Stimulated activated CD8-positive, alpha-beta memory T cell treated with anti-CD3 and anti-CD28 coated beads, Interleukin-15, amount 100 ng/mL, for 24 hours (primary cell): ENCODE results near the gene BIRC6.

Source experiments
- DNase-seq: peaks from one replicate; pipeline ENCODE4 v3.0.0-alpha.2; 2020; ENCODE audit warnings: low read depth

Gene BIRC6

GRCh38 chr2:32372519-32373182 lies 15.8 kb downstream of the BIRC6 start:
- DNase-seq: no peak

GRCh38 chr2:32375228-32375892 lies 18.5 kb downstream of the BIRC6 start:
- no peak for DNase-seq

- no peak for DNase-seq
These were observed 19.9 kb downstream of the BIRC6 start for GRCh38 chr2:32376756-32377155.

GRCh38 chr2:32377928-32378327 lies 21.1 kb downstream of the BIRC6 start:
- no peak for DNase-seq

GRCh38 chr2:32379352-32379751 lies 22.5 kb downstream of the BIRC6 start:
- DNase-seq: no peak

GRCh38 chr2:32383858-32384257 lies 27.0 kb downstream of the BIRC6 start:
- no peak for DNase-seq

- DNase-seq: no peak
These were observed 27.7 kb downstream of the BIRC6 start for GRCh38 chr2:32384529-32384928.

DNA sequence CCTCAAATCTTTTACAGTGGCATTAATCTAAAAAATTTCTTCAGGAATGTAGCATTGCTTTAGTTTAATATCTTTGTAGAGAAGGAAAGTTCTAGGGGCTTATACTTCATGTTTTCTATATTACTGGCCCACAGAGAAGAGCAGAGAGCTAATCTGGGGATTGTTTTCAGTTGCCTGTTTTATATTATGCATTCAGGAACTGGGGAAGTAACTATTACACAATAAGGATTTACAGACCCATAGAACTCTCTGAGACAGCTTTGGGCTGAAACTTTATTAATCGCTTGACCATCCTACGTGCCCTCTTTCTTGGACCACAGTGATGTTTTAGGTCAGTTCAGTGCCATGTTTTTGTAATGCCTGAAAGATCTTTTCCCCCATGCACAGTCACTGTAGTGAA lies 29.9 kb downstream of the BIRC6 start:
- no peak for DNase-seq

- no peak for DNase-seq
These were observed 42.4 kb downstream of the BIRC6 start for GRCh38 chr2:32399221-32399620.

DNA sequence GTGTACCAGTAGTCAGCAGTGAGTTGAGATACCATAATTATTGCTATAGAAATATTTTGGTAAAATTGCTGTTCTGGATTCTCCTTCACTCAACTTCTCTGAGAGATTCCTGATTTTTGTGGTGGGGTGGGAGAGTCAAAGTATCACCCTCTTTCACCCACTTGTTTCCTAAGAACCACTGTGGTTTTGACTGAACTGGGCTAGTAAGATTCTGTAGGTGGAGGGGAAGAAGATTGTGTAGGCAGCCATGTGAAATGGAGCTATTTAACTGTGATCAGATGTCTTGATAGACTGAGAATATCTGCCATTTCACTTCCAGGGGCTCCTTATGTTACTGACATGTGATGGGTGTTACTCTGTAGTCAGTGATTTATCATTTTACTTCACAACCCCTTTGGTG lies 45.3 kb downstream of the BIRC6 start:
- no peak for DNase-seq

- DNase-seq: no peak
These were observed 47.0 kb downstream of the BIRC6 start for GRCh38 chr2:32403782-32404181.

DNA sequence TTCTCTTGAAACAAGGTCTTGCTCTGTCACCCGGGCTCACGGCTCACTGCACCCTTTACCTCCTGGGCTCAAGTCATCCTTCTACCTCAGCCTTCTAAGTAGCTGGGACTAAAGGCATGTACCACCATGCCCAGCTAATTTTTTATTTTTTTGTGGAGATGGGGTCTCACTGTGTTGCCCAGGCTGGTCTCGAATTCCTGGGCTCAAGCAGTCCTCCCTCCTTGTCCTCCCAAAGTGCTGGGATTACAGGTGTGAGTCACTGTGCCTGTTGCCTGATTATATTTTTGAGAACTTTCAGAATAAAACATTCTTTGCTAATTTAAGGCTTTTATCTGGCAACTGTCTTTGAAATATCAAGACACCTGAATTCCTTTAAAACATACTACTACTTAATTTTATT lies 47.9 kb downstream of the BIRC6 start:
- no peak for DNase-seq

- DNase-seq: no peak
These were observed 59.7 kb downstream of the BIRC6 start for GRCh38 chr2:32416519-32416918.

DNA sequence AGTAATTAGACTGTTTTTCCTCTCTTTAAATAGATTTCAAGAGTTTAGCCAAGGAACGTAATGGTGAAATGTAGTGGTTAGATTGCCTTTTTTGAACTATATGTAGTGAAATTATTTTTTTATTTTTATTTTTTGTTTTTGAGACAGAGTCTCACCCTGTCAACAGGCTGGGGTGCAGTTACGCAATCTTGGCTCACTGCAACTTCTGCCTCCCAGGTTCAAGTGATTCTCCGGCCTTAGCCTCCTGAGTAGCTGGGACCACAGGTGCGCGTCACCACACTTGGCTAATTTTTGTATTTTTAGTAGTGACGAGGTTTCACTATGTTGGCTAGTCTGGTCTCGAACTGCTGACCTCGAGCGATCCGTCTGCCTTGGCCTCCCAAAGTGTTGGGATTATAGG lies 60.8 kb downstream of the BIRC6 start:
- DNase-seq: no peak

DNA sequence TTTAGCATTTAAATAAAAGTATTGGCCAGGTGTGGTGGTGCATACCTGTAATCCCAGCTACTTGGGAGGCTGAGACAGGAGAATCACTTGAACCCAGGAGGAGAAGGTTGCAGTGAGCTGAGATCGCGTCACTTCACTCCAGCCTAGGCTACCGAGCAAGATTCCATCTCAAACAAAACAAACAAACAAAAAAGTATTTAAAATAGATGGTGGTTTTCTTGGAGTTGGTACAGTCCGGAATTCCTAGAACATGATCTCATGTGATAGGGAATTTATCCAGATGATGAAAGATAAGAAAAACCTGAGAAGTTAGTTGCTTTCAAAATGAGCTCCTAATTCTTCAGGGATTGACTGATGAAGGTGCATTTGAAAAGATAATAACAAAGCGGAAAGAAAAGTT lies 62.0 kb downstream of the BIRC6 start:
- no peak for DNase-seq

GRCh38 chr2:32422133-32422532 lies 65.3 kb downstream of the BIRC6 start:
- no peak for DNase-seq

- no peak for DNase-seq
These were observed 66.7 kb downstream of the BIRC6 start for GRCh38 chr2:32423536-32423935.

DNA sequence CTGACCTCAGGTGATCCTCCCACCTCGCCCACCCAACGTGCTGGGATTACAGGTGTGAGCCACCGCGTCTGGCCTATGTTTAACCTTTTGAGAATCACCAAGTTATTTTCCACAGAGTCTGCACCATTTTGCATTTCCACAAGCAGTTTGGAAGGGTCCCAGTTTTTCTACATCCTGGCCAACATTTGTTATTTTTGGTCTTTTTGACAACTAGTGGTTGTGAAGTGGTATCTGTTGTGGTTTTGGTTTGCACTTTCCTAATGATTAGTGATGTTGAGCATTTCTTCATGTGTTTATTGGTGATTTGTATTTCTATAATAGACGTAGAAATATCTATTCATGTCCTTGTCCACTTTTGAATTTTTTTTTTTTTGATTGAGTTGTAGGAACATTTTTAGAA lies 67.9 kb downstream of the BIRC6 start:
- no peak for DNase-seq

DNA sequence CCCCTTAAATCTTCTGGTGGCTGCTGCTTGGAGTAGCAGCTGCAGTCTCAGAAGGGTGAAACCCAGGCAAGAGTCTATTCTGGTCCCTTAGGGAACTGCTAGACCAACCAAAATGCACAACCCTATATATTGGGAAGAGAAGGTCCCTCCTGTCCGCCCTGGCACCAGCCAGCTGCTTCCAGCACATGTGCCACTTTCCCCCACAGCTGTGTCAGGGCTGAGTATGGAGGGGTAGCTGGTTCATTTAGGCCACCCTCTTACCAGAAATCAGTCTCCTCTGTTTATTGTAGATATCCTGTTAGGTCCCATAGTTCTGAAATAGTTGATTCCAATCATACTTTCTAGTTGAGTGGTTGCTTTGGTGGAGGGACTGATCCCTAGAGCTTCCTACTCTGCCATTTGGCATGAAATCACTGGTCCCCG lies 68.9 kb downstream of the BIRC6 start:
- no peak for DNase-seq

- DNase-seq: no peak
These were observed 71.1 kb downstream of the BIRC6 start for GRCh38 chr2:32427672-32428610.

- no peak for DNase-seq
These were observed 74.0 kb downstream of the BIRC6 start for GRCh38 chr2:32430804-32431203.

DNA sequence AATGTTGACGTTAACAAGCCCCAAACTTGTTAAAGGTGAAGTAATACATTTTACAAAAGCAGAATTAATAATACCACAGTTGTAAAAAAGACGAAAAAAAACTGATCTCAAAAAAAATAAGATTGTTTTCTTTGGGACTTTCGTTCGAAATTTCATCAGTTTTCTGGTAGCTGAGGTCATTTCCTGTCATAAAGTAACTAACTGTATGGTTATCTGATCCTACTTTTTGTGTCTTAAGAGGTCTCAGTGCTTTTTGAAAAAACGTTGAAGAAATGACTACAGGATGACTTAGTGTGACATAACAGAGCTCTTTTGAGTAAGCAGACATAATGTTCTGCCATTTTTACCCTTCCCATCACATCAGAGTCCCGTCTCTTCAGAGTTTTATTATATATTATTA lies 79.3 kb downstream of the BIRC6 start:
- DNase-seq: no peak

DNA sequence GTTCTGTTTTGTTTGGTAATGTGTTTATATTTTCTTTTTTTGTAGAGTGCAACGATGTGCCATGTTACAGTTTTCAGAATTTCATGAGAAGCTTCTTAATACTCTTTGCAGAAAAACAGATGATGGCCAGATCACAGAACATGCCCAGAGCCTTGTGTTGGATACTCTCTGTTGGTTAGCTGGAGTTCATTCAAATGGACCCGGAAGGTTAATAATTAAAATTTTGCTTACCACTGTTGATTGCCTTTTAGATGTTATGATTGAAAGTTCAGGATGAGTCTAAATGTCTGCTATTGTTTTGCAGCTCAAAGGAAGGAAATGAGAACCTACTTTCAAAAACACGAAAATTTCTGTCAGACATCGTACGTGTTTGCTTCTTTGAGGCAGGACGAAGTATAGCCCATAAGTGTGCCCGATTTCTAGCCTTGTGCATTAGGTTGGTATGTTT lies 85.2 kb downstream of the BIRC6 start:
- DNase-seq: no peak
